Measurements from ENCODE around the gene SMAD1.

DNA sequence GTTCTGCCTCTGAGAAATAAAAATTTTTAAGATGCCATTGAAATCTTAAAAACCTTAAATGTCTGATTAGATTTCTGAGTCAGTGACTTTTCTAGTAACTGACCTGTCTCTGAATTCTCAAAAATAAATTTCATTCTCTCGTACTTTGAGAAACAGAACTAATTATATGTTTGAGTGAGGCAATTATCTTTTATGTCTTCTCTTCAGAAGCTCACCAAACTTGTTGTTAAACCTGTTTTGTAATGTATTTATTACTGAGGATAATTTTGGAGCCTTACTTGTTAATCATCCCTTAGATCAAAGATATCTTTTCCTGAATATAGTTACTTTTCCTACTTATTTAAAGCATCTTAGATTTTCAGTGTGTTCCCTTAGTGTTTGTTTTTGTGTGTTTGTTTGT lies 73.0 kb downstream of the SMAD1 start:
- TF ChIP-seq CBX3 (IDR thresholded peaks at IDR 0.05; ENCODE audit: low read depth): no peak
- no peak for TF ChIP-seq POLR2A (IDR thresholded peaks at IDR 0.05; ENCODE audit: borderline replicate concordance, extremely low read depth, insufficient read depth, insufficient read length)
- no peak for TF ChIP-seq ZNF274 (IDR thresholded peaks at IDR 0.05; ENCODE audit: low read depth, low read length)
- TF ChIP-seq, protein P1, sequence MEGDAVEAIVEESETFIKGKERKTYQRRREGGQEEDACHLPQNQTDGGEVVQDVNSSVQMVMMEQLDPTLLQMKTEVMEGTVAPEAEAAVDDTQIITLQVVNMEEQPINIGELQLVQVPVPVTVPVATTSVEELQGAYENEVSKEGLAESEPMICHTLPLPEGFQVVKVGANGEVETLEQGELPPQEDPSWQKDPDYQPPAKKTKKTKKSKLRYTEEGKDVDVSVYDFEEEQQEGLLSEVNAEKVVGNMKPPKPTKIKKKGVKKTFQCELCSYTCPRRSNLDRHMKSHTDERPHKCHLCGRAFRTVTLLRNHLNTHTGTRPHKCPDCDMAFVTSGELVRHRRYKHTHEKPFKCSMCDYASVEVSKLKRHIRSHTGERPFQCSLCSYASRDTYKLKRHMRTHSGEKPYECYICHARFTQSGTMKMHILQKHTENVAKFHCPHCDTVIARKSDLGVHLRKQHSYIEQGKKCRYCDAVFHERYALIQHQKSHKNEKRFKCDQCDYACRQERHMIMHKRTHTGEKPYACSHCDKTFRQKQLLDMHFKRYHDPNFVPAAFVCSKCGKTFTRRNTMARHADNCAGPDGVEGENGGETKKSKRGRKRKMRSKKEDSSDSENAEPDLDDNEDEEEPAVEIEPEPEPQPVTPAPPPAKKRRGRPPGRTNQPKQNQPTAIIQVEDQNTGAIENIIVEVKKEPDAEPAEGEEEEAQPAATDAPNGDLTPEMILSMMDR (IDR thresholded peaks at IDR 0.05 in 2 of 3, conservative IDR thresholded peaks at IDR 0.05 in 1 of 3; ENCODE audit: borderline replicate concordance in 1 of 3, insufficient read depth in 1 of 3, low read depth in 2 of 3, low read length in 2 of 3): no peak
- TF ChIP-seq, protein P2, sequence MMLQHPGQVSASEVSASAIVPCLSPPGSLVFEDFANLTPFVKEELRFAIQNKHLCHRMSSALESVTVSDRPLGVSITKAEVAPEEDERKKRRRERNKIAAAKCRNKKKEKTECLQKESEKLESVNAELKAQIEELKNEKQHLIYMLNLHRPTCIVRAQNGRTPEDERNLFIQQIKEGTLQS (IDR thresholded peaks at IDR 0.05): no peak
- TF ChIP-seq EGR1 (IDR thresholded peaks at IDR 0.05; ENCODE audit: low read depth): no peak
- TF ChIP-seq YY1 (IDR thresholded peaks at IDR 0.05; ENCODE audit: extremely low read depth, insufficient replicate concordance, low read depth, low read length): no peak
- TF ChIP-seq EZH2phosphoT487 (IDR thresholded peaks at IDR 0.05; ENCODE audit: borderline replicate concordance): no peak
- TF ChIP-seq JUND (IDR thresholded peaks at IDR 0.05): no peak
- TF ChIP-seq SRF (IDR thresholded peaks at IDR 0.05; ENCODE audit: low read depth): no peak
- no peak for TF ChIP-seq ZFX (IDR thresholded peaks at IDR 0.05)

Data from HCT116 (cell line).